CD4-positive, alpha-beta T cell treated with Interleukin-6 at 100 ng/mL for 8 hours (primary cell): ENCODE measurements around the gene DHX16.
A peak's percentile ranks its signal among the peaks of the same experiment; 100 is the strongest.
"Not testable (repeated sequence)": the region's sequence is repeated elsewhere in the genome, so short reads cannot be mapped to it uniquely, and the experiment has no call there.

Source experiments
- DNase-seq: peaks from one replicate; pipeline ENCODE4 v3.0.0-alpha.2; 2020; ENCODE audit warnings: mixed read lengths, low spot score

Gene DHX16

GRCh38 chr6:30678964-30679726 is 6.3 kb upstream of the DHX16 start:
- peak; percentile 90 for DNase-seq

DNA sequence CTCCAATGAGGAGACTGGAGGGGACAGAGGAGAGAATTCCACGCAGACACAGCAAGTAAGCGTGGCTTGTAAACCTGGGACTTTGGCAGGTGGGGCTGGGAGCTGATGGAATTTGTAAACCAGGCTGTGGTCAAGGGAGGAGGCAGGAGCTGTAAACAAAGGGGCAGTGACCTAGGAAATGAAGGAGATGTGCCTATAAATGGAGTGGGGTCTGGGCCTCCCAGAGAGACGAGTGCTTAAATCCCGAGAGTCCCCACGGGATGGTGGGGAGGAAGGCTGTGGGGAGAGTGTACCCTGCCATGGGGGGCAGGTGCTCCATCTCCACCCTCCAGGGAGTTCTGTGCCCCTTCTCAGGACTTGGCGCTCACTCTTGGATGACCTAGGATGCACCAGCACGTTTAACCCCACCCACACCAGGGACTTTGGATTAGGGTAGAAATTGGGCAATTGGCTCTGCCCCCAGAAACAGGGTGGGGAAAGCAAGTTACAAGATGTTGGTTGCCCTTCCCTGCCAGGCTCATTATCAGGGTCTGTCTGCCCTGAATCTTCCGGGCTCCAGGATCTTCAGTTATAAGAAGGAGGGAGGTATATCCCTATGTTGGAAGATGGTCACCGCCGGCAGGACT is 4.0 kb upstream of the DHX16 start:
- DNase-seq = no peak

- no peak for DNase-seq
Measured at GRCh38 chr6:30670760-30671527, 1.9 kb downstream of the DHX16 start.

DNA sequence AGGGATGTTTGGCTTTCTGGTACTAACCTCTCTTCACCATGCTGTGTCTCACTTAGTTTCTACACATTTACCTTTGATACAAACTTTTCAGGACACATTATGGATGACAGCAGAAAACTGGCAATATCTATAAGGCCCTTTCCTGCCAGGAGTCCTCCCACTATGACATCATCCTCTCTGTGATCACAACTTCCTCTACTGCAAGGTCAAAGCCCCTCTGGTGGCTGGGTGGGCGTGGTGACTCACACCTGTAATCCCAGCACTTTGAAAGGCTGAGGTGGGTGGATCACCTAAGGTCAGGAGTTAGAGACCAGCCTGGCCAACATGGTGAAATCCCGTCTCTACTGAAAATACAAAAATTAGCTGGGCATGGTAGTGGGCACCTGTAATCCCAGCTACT is 6.5 kb downstream of the DHX16 start:
- DNase-seq = not testable (repeated sequence)

DNA sequence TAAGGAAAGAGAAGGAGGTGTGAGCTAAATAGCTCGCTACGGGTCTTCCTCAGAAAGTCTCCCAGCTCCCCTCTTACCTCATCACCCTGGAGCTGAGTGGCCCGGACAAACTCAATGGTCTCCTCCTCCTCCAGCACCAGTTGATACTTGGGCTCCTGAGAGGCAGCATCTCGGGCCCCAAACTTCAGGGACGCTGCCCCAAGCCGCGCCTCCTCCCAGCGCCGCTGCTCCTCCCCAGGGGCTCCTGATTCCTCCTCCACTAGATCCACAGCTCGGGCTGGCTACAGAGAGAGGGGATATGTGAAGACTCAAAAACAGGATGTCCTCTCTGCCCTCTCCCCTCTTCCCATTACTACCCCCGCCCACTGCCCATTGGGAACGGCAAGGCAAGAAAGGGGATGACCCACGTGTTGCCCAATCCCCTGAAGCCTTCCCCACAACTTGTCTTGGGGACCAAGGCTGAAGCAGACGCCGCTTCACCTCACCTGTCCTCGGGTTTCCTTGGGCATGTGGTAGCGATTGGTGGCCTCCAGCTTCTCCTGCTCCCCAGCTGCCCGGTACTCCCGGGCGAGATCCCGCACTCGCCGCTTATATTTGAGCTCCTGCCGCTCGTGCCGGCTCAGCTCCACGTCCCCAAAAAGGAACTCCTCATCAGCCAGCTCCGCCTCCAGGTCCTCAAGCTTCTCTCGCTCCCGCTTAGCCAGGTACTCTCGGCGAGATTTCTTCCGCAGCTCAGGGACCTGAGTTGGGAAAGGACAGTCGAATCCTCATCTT is 7.6 kb downstream of the DHX16 start:
- DNase-seq = no peak

- not testable (repeated sequence) for DNase-seq
Measured at GRCh38 chr6:30657922-30658321, 14.9 kb downstream of the DHX16 start.

DNA sequence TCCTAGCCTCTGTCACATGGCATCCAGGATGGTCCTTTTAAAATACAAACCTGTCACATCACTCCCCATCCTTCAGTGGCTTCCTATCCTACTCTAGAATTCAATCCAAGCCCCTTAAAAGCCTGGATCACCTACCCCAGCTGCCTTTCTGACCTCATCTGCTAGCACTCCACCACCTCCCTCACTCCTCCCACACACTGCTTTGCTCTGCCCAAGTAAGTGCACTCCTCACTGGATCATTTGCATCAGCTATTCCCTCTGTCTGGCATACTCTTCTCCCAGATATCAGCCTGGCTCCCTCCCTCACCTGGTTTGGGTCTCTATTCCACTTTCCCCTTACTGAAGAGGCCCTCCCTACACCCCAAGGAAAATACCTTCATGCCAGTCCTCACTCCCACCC is 15.4 kb downstream of the DHX16 start:
- DNase-seq = no peak

DNA sequence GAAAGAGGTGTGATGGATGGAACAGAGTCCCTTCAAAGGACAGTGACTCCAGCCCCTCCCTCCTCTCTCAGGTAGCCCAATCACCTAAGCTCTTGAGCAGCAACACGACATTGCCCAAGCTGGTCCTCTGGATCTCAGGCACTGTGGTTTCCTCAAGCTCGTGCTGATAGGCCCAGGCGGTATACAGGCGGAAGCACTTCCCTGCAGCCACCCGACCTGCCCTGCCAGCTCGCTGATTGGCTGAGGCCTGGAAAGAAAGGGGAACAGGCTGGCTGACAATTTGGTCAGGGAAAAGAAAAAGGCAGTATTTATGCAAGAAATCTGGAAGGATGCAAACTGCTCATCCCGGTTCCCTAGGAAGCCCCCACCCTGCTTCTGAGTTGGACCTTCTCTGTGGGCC is 16.3 kb downstream of the DHX16 start:
- DNase-seq = no peak

GRCh38 chr6:30655743-30656094 is 17.1 kb downstream of the DHX16 start:
- DNase-seq = no peak

DNA sequence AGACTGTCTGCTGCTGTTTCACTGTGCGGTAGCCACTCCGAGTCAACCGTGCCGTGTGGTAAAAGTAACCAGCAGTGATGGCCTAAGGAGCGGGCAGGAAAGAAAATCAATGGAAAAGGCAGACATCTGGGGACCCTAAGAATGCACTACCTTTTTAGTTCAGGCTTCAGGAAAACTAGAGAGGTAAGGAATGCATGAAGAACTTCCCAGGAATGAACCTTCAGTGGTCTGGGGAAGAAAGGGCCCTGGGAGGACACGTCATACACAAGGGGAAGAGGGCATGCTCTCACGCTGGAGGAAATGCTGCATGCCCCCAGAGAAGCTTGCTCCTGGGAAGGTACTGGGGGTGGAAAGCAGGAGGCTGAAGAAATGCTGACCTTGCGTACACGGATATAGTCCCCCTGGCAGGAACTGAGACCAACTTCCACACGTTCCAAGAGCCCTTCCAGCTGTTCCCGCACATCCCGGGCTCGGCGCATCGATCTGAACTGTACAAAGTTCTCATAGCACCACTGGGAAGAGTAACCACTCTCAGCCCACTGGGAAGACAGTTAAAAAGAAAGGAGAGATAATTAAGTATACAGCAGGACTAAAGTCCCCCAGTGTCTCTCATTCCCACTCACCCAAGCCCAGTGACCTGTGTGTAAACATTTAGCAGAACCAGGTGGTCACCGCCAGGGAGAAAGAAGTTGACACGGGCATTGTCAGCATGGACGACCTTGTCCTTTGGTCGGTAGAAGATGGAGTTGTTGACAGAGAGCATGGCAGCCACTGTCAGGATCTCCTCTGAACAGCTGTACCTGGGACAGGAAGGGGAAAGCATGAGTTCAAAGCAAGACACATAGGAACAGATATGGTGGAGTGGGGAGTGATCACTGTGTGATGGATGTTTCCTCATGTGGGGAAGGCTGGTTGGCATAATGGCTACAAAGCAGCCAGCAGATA is 17.7 kb downstream of the DHX16 start:
- no peak for DNase-seq

DNA sequence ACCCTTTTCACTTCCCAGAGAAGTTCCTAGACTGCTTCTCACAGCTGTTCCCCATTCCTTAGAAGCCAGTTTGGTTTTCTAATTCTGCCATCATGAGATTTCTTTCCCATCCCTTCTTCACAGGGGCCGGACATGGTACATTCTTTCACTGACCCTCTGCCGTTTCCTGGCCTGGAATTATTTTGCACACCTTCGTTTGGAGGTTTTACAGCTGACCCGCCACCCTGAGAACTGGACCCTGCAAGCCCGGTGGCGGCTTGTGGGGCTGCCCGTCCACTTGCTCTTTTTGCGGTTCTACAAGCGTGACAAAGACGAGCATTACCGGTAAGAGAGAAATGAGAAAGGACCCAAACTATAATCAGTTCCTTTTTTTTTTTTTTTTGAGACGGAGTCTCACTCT is 21.7 kb downstream of the DHX16 start:
- no peak for DNase-seq

DNA sequence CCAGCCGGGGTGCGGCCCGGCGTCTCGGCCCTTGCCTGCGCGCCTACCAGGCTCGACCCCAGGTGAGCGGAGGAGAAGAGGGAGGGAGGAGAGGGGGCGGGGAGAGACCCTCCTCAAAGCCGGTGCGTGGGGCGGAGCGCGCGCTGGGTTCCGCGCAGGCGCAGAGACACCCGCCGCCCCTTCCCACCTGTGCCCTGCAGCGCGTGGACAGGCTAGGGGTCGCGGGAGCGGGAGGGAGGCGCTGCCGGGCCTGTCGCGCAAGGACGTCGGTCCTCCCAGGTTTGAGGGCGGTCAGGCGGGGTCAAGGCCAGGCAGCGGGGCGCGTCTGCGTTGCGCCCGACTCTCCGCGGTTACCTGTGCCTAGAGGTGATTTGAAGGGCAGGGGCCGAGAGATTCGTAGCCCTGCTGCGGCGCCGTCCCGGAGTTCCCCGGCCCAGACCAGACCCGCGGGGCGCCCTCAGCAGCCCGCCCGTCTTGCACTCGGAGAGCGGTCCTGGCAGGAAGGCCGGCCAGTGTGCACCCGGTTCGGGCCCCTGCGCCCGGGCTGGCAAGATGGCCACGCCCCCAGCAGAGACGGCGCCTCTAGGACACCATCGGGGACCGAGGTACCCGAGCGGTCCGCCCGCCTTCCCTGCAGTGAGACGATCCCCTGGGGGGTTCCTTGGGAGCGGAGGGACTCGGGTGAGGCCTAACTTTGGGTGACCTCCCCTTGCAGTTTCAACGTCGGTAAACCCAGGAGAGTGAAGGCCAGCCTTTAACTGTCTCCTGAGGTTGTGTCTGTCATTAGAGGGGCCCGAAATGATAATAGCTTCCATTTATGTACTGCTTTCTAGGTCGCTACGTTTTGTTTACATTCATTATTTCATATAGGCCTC is 25.3 kb downstream of the DHX16 start:
- peak; percentile 61 for DNase-seq

GRCh38 chr6:30646450-30647241 is 26.2 kb downstream of the DHX16 start, which contains the start of gene C6orf136:
C6orf136 (plus strand) TSS chr6:30647133; CDS start chr6:30647232, 99 bp downstream.
- peak; percentile 95 for DNase-seq

DNA sequence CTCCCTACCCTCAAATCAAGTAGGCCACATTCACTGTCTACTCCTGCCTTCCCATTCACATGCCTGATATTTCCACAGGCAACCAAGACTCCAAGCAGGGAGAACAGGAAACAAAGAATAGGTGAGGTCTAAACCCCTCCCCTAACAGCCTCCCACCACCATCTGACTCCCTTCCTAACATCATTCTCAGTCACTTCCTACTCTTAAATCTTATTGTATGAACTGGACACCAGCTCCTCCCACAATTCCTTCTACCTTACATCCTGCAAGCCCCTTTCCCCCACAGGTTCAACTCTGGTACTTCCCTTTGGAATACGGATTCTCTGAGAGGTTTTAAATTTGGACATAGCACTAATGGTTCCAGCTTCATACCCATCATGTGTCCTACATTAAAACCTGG is 26.8 kb downstream of the DHX16 start:
- DNase-seq = no peak

DNA sequence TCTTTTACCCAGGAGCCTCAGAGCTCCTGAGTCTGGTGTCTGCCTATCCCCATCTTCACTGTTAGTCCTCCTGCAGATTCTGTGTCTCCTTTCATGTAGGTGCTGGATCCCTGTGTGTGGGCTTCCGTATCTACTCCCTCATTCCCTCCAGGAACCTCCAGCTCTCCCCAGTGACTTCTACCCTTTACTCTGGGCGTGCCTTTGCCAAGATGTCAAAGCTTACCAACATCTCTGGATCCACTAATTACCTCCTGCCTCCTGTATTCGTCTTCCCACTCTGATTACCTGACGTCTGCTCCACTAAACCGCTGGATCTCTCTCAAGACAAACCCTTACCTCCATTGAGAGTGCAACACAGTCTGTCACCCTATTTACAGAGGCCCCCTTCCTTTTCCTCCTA is 28.0 kb downstream of the DHX16 start:
- no peak for DNase-seq

GRCh38 chr6:30643656-30644055 is 29.1 kb downstream of the DHX16 start:
- no peak for DNase-seq

DNA sequence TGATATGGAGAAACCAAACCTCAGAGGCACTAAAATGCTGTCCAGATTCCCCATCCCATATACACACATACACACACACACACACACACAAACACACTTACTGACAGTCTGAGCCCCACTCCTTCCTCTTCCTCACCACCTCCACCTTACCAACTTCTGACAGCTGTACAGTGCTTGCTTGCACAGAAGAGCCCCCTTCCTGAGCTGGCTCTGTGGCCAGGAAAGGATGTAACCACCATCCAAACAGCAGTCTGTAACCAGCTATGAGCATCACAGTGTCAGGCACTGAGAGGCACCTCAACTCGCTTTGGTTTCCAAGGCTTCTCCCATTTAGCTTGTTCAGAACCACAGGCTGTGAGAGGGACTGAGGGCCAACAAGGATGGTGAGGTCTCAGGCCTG is 31.8 kb downstream of the DHX16 start:
- DNase-seq = no peak

DNA sequence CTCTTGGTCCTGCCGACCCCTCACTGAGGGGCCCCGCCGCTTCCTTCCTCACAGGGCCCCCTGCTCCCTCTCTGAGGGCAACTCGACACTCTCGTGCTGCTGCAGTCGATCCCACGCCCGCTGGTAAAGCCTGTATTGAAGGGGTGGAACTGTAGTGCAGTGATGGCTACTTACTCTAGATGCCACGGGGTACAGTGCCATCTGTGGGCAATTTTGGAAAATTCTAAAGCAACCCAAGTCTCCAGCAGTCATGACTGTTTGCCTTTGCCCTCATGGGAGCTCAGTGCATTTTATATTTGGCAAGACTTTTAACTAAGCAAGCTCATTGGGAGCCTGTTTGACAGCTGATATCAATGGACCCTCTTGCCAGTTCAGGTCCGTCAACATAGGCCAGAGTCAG is 32.3 kb downstream of the DHX16 start:
- no peak for DNase-seq

DNA sequence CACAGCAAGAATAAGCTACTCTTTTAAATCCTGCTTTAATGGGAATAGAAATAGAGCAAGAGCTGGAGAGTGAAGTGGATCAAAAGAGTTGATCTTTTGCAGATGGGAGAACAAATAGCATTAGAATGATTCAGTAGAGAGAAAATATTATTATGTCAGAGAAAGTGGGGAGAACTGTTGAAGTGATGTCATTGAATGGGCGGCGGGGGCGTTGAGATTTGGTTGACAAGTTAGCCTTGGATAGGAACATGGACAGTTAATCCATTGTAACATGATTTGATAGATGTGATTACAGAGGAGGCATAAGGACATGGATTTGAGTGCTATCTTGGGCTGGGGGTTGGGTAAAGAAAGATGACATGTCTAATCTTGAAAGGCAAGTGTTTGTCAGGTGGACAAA is 37.0 kb downstream of the DHX16 start:
- no peak for DNase-seq
